DND-41 (cell line): ENCODE measurements around the gene PMPCA.

Experiments used
- EZH2 ChIP-seq: IDR thresholded peaks from 3 replicates; pipeline ENCODE4 v1.6.1; 2012; ENCODE audit warnings: borderline replicate concordance, low read depth, mild to moderate bottlenecking, moderate library complexity, low read length, inconsistent platforms; ENCODE audit not compliant: severe bottlenecking
- TF ChIP-seq, protein P1 (sequence below): IDR thresholded peaks from 2 replicates; pipeline ENCODE4 v1.5.1; 2012; ENCODE audit warnings: borderline replicate concordance, low read length, moderate library complexity, mild to moderate bottlenecking; ENCODE audit not compliant: poor library complexity, severe bottlenecking; ENCODE audit errors: extremely low read depth

DNA sequence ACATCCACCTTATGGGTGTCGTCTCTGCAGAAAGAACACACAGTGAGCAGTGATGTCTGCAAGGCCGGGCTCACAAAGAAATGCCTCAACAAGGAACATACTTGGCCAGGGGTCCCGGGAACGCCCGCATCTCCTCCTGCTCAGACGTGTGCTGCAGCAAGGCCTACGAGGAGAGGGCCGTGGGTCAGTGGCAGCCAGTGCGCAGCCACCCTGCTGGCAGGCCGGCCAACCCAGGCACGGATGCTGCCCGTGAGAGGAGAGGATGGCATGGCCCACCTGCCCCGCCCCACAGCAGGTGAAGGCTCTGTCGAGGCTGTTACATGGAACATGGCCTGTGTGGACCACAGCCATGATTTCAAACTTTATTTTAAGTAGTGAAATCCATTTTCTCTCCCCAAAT lies 53.1 kb downstream of the PMPCA start:
- no peak for TF ChIP-seq EZH2
- TF ChIP-seq, protein P1, sequence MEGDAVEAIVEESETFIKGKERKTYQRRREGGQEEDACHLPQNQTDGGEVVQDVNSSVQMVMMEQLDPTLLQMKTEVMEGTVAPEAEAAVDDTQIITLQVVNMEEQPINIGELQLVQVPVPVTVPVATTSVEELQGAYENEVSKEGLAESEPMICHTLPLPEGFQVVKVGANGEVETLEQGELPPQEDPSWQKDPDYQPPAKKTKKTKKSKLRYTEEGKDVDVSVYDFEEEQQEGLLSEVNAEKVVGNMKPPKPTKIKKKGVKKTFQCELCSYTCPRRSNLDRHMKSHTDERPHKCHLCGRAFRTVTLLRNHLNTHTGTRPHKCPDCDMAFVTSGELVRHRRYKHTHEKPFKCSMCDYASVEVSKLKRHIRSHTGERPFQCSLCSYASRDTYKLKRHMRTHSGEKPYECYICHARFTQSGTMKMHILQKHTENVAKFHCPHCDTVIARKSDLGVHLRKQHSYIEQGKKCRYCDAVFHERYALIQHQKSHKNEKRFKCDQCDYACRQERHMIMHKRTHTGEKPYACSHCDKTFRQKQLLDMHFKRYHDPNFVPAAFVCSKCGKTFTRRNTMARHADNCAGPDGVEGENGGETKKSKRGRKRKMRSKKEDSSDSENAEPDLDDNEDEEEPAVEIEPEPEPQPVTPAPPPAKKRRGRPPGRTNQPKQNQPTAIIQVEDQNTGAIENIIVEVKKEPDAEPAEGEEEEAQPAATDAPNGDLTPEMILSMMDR, result no peak
